A204.1 (cell line): ENCODE measurements around the gene MORC1.

ENCODE experiments used
- FAIRE-seq: peaks from 2 replicates; lab custom pipeline; 2012; peaks lifted over from hg19 to GRCh38; lab: Jason Lieb, UNC

The MORC1 gene

GRCh38 chr3:109033000-109033660 is 84.8 kb downstream of the MORC1 start:
- no peak for FAIRE-seq

GRCh38 chr3:109028753-109029152 is 89.2 kb downstream of the MORC1 start:
- FAIRE-seq: no peak

- FAIRE-seq: no peak
Measured at GRCh38 chr3:109026821-109027220, 91.1 kb downstream of the MORC1 start.

GRCh38 chr3:109025896-109026295 is 92.0 kb downstream of the MORC1 start:
- no peak for FAIRE-seq

GRCh38 chr3:109023656-109024254 is 94.2 kb downstream of the MORC1 start:
- peak; percentile 87 for FAIRE-seq

- FAIRE-seq: no peak
Measured at GRCh38 chr3:109023167-109023566, 94.8 kb downstream of the MORC1 start.

GRCh38 chr3:109021556-109021955 is 96.4 kb downstream of the MORC1 start:
- FAIRE-seq: no peak

GRCh38 chr3:109018828-109019227 is 99.1 kb downstream of the MORC1 start:
- no peak for FAIRE-seq

- no peak for FAIRE-seq
Measured at GRCh38 chr3:109005443-109005842, 112.5 kb downstream of the MORC1 start.

GRCh38 chr3:108998436-108998835 is 119.5 kb downstream of the MORC1 start:
- no peak for FAIRE-seq

- no peak for FAIRE-seq
Measured at GRCh38 chr3:108985844-108986243, 132.1 kb downstream of the MORC1 start.

GRCh38 chr3:108983051-108983450 is 134.9 kb downstream of the MORC1 start:
- FAIRE-seq: no peak

GRCh38 chr3:108976058-108976457 is 141.9 kb downstream of the MORC1 start:
- no peak for FAIRE-seq

GRCh38 chr3:108973019-108973418 is 144.9 kb downstream of the MORC1 start:
- no peak for FAIRE-seq

GRCh38 chr3:108972482-108972881 is 145.5 kb downstream of the MORC1 start:
- FAIRE-seq: no peak

- no peak for FAIRE-seq
Measured at GRCh38 chr3:108970561-108970960, 147.4 kb downstream of the MORC1 start.

GRCh38 chr3:108966773-108967172 is 151.2 kb downstream of the MORC1 start:
- FAIRE-seq: no peak

- no peak for FAIRE-seq
Measured at GRCh38 chr3:108959017-108959416, 158.9 kb downstream of the MORC1 start.

- no peak for FAIRE-seq
Measured at GRCh38 chr3:108953700-108954099, 164.2 kb downstream of the MORC1 start, which contains the start of gene GUCA1C. Gene GUCA1C, minus strand, starts transcription at chr3:108953879. Its CDS starts 117 bp downstream, at chr3:108953762.

GRCh38 chr3:108953210-108953609 is 164.7 kb downstream of the MORC1 start:
- FAIRE-seq: no peak

GRCh38 chr3:108951820-108952501 is 166.0 kb downstream of the MORC1 start:
- FAIRE-seq: no peak

- no peak for FAIRE-seq
Measured at GRCh38 chr3:108947855-108948254, 170.1 kb downstream of the MORC1 start.
